Suprapubic skin (tissue), 3 donors: ENCODE data around the gene TFDP1.

ENCODE experiments used
- EP300 ChIP-seq: sonication (generic); formaldehyde crosslinking; IDR thresholded peaks from one replicate; pipeline ENCODE4 v1.6.1; 2017; ENCODE audit warnings: antibody characterized with exemption
- POLR2A ChIP-seq, 2 donors: fragments of 450-650 bp; IDR thresholded peaks; one replicate each; pipeline ENCODE4 v1.6.1; 2017; ENCODE audit warnings: antibody characterized with exemption in 2 of 2, mild to moderate bottlenecking in 2 of 2, moderate library complexity in 2 of 2
- TF ChIP-seq, protein P1 (sequence below), 2 donors: fragments of 200-600 bp in 1 of 2; fragments of 450-650 bp in 1 of 2; sonication (generic) in 1 of 2; IDR thresholded peaks; one replicate each; pipeline ENCODE4 v1.5.1; 2016 to 2019; ENCODE audit warnings: antibody characterized with exemption in 2 of 2, mild to moderate bottlenecking in 1 of 2, moderate library complexity in 1 of 2

DNA sequence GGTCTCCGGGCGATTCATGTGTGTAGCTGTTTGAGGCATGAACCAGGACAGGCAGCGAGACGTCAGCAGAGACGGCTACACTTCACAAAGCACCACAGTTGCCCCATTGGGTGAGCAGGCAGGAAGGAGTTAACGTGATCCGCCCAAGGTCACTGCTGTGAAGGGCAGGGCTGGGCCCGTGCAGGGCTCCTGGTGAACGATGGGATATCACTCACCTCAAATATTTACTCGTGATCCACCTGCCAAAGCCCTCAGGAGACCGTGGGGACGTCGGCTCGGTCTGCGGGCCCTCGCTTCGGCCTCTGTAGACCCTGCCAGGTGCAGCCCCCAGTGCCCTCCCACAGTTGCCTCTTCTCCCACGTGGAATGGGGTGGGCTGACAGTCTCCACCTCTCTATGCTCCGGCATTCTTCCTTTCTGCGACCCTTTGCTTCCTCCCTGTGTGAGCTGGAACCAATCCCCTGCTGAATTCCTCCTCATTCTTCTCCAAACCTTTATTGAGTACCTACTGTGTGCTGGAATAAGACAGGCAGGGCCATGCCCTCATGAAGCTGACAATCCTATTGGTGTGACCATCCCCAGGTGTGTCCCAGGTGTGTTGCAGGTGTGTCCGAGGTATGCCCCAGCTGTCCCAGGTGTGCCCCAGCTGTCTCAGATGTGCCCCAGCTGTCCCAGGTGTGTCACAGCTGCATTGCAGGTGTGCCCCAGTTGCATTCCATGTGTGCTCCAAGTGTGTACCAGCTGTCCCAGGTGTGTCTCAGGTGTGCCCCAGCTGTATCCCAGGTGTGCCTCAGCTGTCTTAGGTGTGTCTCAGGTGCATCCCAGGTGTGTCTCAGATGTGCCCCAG is 80.4 kb downstream of the TFDP1 start:
- TF ChIP-seq POLR2A (IDR thresholded peaks at IDR 0.05) (no peak), EP300 (no peak)
- TF ChIP-seq, protein P1, sequence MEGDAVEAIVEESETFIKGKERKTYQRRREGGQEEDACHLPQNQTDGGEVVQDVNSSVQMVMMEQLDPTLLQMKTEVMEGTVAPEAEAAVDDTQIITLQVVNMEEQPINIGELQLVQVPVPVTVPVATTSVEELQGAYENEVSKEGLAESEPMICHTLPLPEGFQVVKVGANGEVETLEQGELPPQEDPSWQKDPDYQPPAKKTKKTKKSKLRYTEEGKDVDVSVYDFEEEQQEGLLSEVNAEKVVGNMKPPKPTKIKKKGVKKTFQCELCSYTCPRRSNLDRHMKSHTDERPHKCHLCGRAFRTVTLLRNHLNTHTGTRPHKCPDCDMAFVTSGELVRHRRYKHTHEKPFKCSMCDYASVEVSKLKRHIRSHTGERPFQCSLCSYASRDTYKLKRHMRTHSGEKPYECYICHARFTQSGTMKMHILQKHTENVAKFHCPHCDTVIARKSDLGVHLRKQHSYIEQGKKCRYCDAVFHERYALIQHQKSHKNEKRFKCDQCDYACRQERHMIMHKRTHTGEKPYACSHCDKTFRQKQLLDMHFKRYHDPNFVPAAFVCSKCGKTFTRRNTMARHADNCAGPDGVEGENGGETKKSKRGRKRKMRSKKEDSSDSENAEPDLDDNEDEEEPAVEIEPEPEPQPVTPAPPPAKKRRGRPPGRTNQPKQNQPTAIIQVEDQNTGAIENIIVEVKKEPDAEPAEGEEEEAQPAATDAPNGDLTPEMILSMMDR (IDR thresholded peaks at IDR 0.05), result no peak
